Fibroblast of skin of back (primary cell): ENCODE data around the gene SMG6.
"Not testable (repeated sequence)": the region's sequence is repeated elsewhere in the genome, so short reads cannot be mapped to it uniquely, and the experiment has no call there.

Source experiments
- DNase-seq: peaks from one replicate; pipeline ENCODE4 v3.0.0-alpha.2; 2013

SMG6 gene

DNA sequence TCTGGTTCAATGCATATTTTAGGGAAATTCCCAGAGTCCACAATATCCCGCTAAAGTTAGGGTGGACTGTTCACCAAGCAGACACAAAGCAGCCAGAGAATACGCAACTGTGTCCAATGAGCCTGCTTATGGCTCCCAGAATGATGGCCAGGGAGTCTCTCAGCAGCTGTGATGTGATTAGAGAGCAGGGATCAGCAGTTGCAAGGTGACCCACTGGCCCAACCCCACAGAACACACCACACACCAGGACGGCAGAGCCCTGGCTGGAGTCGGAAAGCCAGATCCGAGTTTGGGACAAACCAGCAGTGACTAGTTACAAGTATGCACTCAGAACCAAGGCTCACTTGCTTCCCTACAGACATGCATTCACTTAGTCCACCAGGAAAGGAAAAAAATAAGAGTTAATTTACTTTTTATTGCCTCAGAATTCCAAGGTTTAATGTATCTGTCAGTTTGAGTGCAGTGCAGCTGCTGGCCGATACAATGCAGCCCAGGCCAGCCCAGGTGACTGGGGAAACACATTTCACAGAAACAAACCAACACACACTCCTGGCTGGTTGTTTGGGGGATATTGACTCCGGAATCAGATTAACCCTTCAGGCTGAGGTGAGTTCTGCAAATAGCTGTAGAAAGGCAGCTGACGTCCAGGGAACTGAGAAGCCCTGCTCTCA lies 127.0 kb downstream of the SMG6 start:
- no peak for DNase-seq

DNA sequence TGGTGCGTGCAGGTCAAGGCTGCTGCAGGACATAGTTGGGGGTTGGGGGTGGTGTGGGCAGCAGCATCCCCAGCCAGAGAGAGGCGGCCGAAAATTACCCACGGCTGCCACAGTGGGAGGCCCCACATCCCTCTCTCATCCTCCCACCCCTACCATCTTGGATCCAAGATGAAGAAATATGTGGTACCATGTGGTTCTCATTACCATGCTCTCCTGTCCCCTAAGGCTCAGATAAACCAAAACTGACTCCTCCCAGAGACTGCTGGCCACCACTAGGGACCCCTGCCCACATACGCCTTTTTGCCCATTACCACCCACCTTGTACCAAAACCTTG lies 128.3 kb downstream of the SMG6 start:
- no peak for DNase-seq

DNA sequence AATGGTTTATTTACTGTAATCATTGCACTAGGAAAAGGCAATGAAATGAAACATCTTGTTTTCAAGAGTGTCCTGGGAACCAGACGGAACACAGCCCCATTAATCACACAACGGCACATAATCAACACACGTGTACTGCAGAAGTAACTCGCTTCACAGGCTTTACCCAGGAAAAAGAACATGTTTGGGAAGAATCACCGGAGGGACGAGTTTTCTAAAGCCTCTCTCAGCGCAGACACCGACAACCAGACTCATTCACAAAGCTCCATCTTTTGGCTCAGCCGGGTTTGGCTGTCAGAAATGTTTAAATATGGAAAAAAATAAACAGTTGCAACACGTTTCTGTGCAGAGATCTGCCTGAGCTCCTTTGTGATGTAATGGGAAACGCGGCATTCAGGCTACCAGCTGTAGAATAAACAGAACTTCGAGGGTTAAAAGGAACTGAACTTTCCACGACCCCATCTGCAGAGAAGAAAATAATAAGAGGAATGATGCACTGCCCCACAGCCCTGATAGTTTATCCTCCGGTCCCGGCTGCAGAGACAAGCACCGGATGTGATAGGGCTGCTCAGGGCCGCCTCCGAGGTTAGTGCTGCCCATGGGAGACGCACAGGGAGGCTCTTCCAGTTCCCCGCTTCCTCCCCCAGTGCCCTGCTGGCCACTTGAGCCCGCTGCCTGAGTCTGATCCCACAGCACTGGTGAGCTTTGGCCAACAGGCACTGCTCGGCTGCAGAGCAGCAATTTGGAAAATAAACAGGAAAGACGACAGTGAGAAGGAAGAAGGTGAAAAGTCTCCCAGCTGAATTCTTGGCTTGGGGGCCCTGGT lies 128.9 kb downstream of the SMG6 start:
- peak; percentile 94 for DNase-seq

DNA sequence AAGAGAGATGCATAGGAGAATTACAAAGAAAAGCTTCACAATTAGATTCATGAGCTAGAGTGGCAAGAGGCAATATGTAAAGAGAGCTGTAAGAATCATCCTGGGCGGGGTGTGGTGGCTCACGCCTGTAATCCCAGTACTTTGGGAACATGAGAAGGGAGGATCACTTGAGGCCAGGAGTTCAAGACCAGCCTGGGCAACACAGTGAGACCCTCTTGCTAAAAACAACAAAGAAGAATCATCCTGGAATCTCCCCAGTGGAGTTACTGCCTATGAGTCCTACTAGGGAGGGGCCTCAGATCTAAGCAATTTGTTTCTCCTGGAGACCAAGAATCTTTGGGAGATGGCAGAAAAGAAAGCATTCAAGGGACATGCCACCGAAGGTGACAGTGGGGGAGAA lies 129.6 kb downstream of the SMG6 start:
- peak; percentile 70 for DNase-seq

DNA sequence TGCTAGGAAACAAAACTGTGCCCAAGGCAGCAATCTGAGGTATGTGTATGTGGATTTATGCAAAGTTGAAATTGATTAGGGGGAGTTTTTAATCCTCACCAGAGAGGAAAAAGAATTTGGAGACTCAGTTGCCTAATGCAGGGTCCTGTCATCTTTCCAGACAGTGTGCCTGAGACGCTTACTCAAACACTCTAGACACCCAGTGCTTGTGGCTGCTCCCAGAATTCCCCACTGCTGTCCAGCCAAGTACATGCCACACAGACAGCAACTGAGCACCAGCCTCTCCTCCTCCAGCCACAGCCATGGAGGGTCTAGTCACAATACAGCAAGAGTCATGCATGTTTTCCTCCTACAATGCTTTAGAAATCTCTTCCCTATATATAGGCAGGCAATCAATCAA lies 130.6 kb downstream of the SMG6 start:
- DNase-seq: peak; percentile 69

DNA sequence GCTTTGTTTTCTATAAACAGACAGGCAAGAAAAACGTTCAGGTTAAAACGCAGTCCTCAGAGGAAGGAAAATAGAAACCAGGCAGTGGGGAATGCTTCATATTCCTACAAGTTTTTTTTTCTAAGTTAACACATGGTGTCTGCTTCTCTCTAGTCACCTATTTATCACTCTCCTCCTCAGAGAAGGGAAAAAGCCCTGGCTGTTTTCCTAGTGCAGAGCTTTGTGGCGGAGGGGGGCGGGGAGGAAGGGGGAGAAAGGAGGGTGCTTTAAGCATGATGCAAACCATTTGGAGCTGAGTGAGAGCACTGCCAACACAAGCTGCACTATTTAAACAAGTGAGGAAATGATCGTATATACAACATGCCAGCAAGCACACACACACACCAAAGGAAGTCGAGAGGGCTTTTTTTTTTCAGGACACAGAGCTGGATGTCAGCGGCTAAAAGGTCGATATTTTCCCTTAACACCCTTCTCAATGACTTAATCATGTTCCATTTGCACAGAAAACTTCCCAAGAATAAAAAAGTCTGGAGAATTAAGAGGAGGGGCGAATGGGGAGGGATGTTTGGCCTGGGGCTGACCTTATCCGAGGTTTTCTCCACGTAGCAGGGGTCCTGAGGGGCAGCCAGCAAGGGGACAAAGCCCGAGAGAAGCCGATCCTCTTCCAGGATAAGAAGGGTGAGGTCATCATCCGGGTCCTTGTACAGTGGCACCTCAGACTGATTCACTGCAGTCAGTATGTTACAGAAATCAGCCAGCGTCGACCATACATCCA lies 131.3 kb downstream of the SMG6 start:
- peak; percentile 97 for DNase-seq

DNA sequence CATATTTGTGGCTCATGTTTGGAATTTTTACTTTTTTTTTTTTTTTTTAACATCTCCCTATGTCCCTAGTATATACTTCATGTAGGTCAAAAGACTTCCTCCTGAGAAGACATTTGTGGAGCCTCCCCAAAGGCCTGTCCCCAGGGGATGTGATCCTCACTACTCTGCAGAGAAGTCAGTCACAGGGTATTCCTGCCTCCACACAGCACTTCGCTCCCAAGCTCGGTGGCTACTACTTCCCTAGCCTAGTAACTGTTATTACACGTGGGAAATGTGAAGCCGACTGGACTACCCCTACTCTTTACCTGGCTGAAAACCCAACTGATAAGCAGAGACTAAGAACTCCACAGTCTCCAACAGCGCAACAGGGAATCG lies 131.9 kb downstream of the SMG6 start:
- peak; percentile 80 for DNase-seq

DNA sequence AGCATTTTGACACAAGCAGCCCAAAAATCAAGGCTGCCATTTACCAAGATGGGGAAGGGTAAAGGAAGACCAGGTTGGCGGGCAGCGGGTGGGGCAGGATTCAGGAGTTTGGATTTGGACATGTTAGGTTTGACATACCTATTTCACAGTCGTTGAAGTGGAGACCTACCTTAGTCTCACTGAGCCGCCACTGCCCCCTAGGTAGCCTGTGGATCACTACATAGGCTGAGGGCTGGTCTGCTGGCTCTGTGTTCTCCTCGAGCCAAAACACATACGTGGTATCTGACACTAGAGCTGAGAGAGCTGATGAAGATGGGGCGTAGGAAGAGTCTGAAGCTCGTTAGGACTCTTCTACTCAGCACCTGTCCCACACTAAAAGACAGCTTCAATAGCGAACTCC lies 133.6 kb downstream of the SMG6 start:
- DNase-seq: no peak

DNA sequence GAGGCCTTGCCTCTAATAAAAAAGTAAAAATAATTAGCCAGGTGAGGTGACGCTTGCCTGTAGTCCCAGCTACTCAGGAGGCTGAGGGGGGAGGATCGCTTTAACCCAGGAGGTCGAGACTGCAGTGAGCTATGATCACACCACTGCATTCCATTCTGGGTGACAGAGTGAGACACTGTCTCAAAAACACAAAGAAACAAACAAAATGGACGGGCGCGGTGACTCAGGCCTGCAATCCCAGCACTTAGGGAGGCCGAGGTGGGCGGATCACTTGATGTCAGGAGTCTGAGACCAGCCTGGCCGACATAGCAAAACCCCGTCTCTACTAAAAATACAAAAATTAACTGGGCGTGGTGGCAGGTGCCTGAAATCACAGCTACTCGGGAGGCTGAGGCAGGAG lies 137.9 kb downstream of the SMG6 start:
- DNase-seq: peak; percentile 70

DNA sequence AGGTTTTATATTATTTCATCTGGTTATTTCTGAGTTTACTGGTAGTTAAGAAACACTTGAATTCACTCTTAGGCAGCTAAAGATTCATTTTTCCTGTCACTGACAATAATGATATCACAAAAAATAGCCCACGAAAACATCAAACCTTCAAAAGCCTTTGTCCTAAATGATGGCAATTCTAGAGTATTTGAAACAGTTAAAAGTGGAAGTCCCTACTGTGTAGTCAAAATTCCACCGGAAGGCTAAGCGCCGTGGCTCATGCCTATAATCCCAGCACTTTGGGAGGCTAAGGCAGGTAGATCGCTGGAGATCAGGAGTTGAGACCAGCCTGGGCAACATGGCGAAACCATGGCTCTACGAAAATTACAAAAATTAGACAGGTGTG lies 145.2 kb downstream of the SMG6 start:
- DNase-seq: no peak

DNA sequence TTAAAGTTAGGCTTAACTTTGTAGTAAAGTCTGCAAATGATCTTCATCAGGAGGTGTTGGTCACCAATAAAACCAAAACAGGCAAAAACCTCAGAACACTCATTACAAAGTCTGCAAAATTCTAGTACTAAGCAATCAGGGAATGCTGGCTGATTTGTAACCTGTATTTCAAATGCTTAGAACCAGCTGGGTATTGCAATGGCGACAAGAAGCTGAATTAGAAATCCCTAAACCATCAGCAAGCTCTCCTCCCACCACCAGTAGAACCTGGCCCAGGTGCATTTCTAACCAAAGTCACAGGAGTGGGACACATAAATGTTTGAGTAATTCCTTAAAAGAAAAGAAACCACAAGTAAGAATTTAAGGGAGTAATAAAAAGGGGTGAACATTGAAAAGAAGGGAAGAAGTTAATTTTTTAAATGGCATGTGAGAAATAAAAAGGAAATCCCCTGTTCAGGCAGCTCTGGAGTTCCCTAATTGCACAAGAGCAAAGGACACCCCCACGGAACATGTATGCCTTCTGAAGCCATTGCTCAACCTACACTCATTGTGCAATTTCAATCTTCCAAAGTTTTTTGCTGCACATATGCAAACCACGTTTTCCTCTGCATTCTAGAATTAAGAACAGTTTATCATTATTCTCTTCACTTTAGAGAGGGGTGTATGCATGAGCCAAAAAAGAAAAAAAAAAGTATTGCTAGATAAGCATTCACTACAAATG lies 145.8 kb downstream of the SMG6 start:
- DNase-seq: peak; percentile 35

DNA sequence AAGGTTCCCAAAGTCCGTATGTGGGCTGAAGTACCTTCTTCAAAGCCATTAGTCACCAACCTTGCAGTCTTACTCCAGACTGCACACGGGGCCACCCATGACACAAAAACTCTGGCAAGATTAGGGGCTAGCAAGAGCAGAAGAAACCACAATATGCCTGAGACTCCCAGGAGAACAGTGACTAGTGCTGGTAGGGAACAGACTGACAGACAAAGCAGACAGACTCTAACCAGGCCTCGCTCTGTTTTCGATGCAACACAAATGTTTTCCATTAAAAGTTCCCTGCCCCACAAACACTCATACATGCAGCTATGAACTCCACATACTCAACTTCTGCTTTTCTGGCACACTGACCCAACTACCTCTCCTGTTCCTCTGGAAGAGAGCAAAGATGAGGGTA lies 146.5 kb downstream of the SMG6 start:
- peak; percentile 89 for DNase-seq

DNA sequence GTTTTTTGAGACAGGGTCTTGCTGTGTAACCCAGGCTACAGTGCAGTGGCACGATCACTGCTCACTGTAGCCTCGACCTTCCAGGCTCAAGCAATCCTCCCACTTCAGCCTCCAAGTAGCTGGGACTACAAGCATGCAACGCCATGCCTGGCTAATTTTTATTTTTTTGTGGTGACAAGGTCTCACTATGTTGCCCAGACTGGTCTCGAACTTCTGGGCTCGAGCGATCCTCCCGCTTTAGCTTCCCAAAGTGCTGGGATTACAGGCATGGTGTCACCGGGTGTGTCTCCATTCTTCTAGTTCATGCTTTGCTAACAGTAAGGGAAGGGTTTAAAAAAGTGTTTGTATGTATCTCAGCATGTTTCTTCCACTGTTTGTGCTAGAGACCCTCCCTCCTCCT lies 146.9 kb downstream of the SMG6 start:
- no peak for DNase-seq

DNA sequence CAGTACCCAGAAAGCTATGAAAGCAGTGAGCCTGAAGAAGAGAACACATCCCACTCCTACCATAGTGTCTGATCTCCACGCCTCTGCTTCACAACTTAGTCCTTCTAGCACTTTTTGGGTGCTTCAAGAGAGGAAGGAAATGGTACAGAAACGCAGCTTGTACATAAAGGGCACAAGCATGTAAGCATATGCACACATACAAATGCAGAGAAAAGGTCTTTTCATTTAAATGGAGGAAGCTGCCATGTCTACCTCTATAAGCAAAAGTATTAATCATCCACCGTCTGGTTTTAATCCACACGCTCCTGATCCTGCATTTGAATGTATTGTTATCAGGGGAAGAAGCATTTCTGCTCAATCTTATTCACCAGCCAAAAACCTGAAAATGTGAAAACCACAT lies 148.0 kb downstream of the SMG6 start:
- DNase-seq: no peak

DNA sequence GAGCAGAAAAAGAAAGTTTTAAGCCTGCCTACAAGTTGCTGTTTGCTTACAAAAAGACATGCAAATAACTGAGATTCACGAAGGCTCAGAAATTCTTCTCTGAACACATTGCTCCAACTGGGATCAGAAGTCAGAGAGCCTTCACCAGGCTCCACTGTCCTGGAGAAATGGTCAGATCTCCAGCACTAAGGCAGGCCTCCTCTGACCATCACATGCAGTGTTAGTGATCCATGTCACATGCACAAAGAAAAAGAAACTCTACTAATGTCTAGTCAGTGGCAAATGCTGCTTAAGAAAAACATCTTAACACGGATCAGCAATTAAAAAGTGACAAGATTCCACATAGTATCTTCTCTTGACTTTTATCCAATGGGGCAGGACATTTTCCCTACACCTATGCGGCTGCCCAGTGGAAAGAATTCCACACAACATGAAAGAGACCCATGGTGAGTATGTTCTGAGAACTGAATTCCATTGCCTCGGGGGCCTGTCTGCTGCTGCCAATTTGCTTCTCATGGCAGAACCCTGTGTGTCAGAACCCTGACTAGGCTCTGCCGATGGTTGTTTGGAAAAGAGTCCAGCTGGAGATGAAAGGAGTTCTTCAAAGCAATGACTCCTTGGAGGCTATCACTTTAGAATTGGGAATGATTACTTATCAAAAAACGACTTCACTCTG lies 152.1 kb downstream of the SMG6 start:
- no peak for DNase-seq

DNA sequence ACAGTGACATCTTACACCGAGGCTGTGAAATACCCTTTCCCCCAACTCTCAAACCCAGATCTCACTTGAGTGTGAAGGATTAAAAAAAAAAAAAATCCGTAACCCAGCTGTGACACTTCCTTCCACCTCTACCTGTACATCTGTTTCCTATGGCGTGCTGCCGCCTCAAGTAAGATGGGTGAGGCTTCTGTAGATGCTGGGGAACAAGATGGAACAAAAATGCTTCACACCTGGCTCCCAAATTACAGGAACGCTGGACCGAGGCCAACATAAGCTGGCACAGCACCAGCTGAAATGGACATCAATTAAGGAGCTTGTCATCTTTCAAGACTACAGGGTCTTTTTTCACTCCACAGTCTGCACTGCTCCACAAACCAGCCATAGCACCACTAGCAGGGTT lies 152.8 kb downstream of the SMG6 start:
- DNase-seq: no peak

DNA sequence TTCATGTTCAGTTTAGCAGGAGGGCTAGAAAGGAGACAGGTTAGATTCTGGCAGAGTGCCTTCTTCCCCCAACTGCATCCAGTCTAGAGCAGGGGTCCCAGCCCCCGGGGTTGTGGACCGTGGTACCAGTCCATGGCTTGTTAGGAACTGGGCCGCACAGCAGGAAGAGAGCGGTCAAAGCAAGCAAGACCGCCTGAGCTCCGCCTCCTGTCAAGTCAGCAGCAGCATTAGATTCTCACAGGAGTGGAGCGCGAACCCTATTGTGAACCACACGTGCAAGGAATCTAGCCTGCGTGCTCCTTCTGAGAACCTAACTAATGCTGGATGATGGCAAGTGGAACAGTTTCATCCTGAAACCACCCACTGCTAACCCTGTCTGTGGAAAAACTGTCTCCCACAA lies 153.7 kb downstream of the SMG6 start:
- no peak for DNase-seq

DNA sequence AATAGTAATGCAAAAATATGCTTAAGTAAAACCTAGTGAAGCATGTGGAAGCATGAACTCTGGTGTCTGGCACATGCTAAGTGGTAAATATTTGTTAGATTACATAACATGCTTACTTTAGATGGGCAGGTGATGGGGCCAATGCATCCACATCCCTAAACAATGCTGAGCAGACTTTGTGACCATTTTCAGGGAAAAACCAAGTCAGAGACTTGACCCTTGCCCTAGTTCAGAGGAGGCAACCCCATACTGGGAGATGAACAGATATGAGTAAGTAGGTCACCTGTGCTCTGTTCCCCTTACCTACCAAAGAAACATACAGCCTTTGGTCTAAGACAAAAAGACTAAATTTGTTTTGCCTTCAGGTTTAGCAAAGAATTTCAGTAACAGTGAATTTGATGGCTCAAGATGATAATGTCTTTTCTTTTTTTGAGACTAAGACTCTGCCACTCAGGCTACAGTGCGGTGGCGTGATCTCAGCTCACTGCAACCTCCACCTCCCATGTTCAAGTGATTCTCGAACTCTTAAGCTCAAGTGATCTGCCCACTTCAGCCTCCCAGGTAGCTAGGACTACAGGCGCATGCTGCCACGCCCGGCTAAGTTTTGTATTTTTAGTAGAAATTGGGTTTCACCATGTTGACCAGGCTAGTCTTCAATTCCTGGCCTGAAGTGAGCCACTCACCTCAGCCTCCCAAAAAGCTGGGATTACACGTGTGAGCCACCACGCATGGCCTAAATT lies 157.3 kb downstream of the SMG6 start:
- no peak for DNase-seq

DNA sequence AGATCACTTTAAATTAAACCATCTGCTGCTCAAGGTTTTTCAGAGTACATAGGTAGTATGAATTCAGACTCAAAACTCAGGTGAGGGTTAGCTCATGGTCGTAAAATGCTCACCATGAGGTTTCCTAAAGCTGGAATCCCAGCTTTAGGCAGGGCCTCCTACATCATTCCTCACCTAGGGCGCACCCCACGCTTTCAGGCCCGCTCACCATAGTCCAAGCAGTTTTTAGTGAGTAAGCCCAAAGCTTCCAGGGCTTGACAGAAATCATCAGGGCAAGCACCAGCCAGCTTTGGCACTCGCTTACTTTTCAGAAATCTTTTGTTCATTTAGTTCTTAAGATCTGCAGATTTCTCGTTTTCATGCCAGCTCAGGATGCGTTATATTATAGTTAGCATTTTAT lies 158.9 kb downstream of the SMG6 start:
- DNase-seq: no peak

DNA sequence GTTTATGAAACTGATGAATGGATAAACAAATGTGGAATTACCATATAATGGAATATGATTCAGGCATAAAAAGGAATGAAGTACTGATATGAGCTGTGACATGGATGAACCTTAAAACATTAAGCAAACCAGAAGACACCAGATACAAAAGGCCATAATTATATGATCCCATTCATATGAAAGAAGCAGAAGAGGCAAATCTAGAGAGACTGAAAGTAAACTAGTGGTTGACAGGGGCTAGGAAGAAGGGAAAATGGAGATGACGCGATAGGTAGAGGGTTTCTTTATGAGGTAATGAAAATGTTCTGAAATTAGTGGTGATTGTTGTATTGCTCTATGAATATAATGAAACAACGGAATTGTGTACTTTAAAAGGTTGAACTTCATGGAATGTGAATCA lies 160.3 kb downstream of the SMG6 start:
- no peak for DNase-seq

DNA sequence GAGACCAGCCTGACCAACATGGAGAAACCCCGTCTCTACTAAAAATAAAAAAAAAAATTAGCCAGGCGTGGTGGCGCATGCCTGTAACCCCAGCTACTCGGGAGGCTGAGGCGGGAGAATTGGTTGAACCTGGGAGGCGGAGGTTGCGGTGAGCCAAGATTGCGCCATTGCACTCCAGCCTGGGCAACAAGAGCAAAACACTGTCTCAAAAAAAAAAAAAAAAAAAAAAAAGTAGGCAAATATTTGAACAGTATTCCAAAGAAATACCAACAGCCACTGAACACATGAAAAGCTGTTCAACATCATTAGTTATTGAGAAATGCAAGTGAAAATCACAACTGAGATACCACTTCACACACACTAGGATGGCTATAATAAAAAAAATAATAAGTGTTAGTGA lies 160.9 kb downstream of the SMG6 start:
- not testable (repeated sequence) for DNase-seq

DNA sequence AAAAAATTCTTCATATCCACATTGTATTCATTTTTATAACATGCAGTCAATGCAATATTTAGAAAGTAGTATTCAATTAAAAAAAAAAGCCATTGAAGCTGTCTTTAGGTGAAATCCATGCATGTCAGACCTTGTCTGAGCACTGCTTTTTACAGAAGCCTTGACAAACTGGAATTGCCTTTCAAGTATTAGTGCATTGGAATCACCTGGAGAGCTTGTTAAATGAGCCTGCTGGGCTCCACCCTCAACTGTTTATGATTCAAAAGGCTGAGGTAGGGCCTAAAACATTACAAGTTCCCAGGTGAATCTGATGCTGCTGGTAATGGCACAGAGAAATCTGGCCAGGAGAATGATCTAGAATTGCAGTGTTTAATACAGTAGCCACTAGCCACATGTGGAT lies 162.9 kb downstream of the SMG6 start:
- no peak for DNase-seq
